SK-N-SH (cell line): ENCODE results near the gene GLS. TPM values are rescaled to one million over a fixed set of nuclear protein-coding genes. Genes with fewer than 3 reads are reported as not detected.

Source experiments
- CTCF ChIA-PET: fragments of 300-600, 350-600 bp; formaldehyde crosslinking; extraction: SDS; loops from one replicate; lab custom pipeline; 2021; lab: Yijun Ruan, JAX
- POLR2A ChIA-PET: fragments of 350-600 bp; sonication (Branson Sonifier 250); formaldehyde crosslinking; extraction: SDS; loops from one replicate; lab custom pipeline; 2020; ENCODE audit warnings: antibody characterized with exemption, inconsistent platforms; lab: Yijun Ruan, JAX
- DNase-seq: peaks from one replicate; pipeline ENCODE4 v3.0.0; 2012
- H2AFZ ChIP-seq: fragments of 200-600 bp; sonication (generic); 2 replicates; pipeline ENCODE4 v1.8.1; 2016; ENCODE audit warnings: antibody characterized with exemption, mild to moderate bottlenecking, low read depth
- H3F3A ChIP-seq: fragments of 200-600 bp; sonication (generic); replicated peaks from 2 replicates; pipeline ENCODE3; 2016; ENCODE audit warnings: antibody characterized with exemption, mild to moderate bottlenecking; ENCODE audit not compliant: insufficient read depth
- H3K27ac ChIP-seq, 2 experiments: fragments of 200-500 bp in 1 of 2; fragments of 200-600 bp in 1 of 2; sonication (Bioruptor generic) in 1 of 2; sonication (generic), shearing (Covaris generic) in 1 of 2; 2 replicates each; pipeline versions ENCODE4 v1.5.1 to v1.6.1; 2014 to 2016; ENCODE audit warnings: low read depth in 2 of 2, inconsistent platforms in 1 of 2, low read length in 1 of 2, mild to moderate bottlenecking in 1 of 2, mixed read lengths in 1 of 2
- H3K27me3 ChIP-seq: fragments of 200-600 bp; sonication (generic), shearing (Covaris generic); 2 replicates; pipeline ENCODE4 v1.6.1; 2016; ENCODE audit warnings: mixed run types; ENCODE audit not compliant: insufficient read depth
- H3K36me3 ChIP-seq, 2 experiments: fragments of 200-500 bp in 1 of 2; fragments of 200-600 bp in 1 of 2; sonication (Bioruptor generic) in 1 of 2; sonication (generic) in 1 of 2; replicated peaks in 1 of 2; 2 replicates each; pipeline versions ENCODE3 to v1.5.1; 2014 to 2016; ENCODE audit warnings: low read length in 1 of 2, mild to moderate bottlenecking in 1 of 2; ENCODE audit not compliant: insufficient read depth in 2 of 2, control insufficient read depth in 1 of 2
- H3K4me1 ChIP-seq, 2 experiments: fragments of 200-500 bp in 1 of 2; fragments of 200-600 bp in 1 of 2; sonication (Bioruptor generic) in 1 of 2; sonication (generic), shearing (Covaris generic) in 1 of 2; 2 replicates each; pipeline versions ENCODE4 v1.5.1 to v1.6.1; 2014 to 2016; ENCODE audit warnings: low read depth in 1 of 2, low read length in 1 of 2, mixed run types in 1 of 2; ENCODE audit not compliant: insufficient read depth in 2 of 2, control insufficient read depth in 1 of 2
- H3K4me2 ChIP-seq: fragments of 200-600 bp; sonication (generic), shearing (Covaris generic); 2 replicates; pipeline ENCODE4 v1.6.1; 2017; ENCODE audit warnings: mixed run types
- H3K4me3 ChIP-seq, 2 experiments: fragments of 200-500 bp in 1 of 2; fragments of 200-600 bp in 1 of 2; sonication (Bioruptor generic) in 1 of 2; sonication (generic), shearing (Covaris generic) in 1 of 2; 2 replicates each; pipeline versions ENCODE4 v1.5.1 to v1.8.1; 2014 to 2016; ENCODE audit warnings: low read depth in 2 of 2, inconsistent platforms in 1 of 2, low read length in 1 of 2, mild to moderate bottlenecking in 1 of 2, mixed read lengths in 1 of 2, moderate library complexity in 1 of 2
- H3K79me2 ChIP-seq: fragments of 200-600 bp; sonication (generic); 2 replicates; pipeline ENCODE4 v1.8.1; 2017; ENCODE audit warnings: mild to moderate bottlenecking; ENCODE audit not compliant: insufficient read depth
- H3K9ac ChIP-seq: fragments of 200-600 bp; sonication (generic); 2 replicates; pipeline ENCODE4 v1.6.1; 2017; ENCODE audit warnings: mixed run types
- H3K9me2 ChIP-seq: fragments of 200-600 bp; sonication (generic); 2 replicates; pipeline ENCODE4 v1.6.1; 2017; ENCODE audit warnings: mixed run types
- H3K9me3 ChIP-seq: fragments of 200-600 bp; sonication (generic); 2 replicates; pipeline ENCODE4 v1.6.1; 2017; ENCODE audit warnings: mixed run types, mild to moderate bottlenecking, moderate library complexity
- H4K20me1 ChIP-seq: fragments of 200-600 bp; sonication (generic); 2 replicates; pipeline ENCODE4 v1.6.1; 2017; ENCODE audit warnings: mild to moderate bottlenecking, mixed run types; ENCODE audit not compliant: insufficient read depth
- CHD2 ChIP-seq: fragments of 150-350 bp; IDR thresholded peaks from 2 replicates; pipeline ENCODE4 v1.6.1; 2018; ENCODE audit warnings: low read length; ENCODE audit not compliant: partially characterized antibody
- ELF1 ChIP-seq: IDR thresholded peaks from 2 replicates; pipeline ENCODE4 v1.4.0; 2012
- EP300 ChIP-seq, 2 experiments: IDR thresholded peaks; 2 replicates each; pipeline versions ENCODE4 v1.4.0 to v1.6.1; 2012; ENCODE audit warnings: borderline replicate concordance in 1 of 2, low read depth in 1 of 2, low read length in 1 of 2
- FOXJ3 ChIP-seq: sonication (generic); formaldehyde crosslinking; IDR thresholded peaks from 2 replicates; pipeline ENCODE4 v1.5.1; 2020; ENCODE audit warnings: mild to moderate bottlenecking, missing genetic modification reagents
- GABPA ChIP-seq: IDR thresholded peaks from 2 replicates; pipeline ENCODE4 v1.4.0; 2012; ENCODE audit warnings: low read depth, mild to moderate bottlenecking
- MEF2A ChIP-seq: IDR thresholded peaks from 2 replicates; pipeline ENCODE4 v1.4.0; 2012; ENCODE audit warnings: low read depth, borderline replicate concordance
- NFIC ChIP-seq: IDR thresholded peaks from 2 replicates; pipeline ENCODE4 v1.4.0; 2012; ENCODE audit warnings: borderline replicate concordance
- RAD21 ChIP-seq: IDR thresholded peaks from 2 replicates; pipeline ENCODE4 v1.6.1; 2012; ENCODE audit warnings: mild to moderate bottlenecking, low read length
- RCOR1 ChIP-seq: fragments of 150-350 bp; IDR thresholded peaks from 2 replicates; pipeline ENCODE4 v1.6.1; 2017; ENCODE audit warnings: antibody characterized with exemption, low read length
- TCF12 ChIP-seq: IDR thresholded peaks from 2 replicates; pipeline ENCODE4 v1.4.0; 2012
- TEAD4 ChIP-seq: IDR thresholded peaks from 2 replicates; pipeline ENCODE4 v1.4.0; 2012; ENCODE audit warnings: mild to moderate bottlenecking, borderline replicate concordance; ENCODE audit not compliant: insufficient read depth
- WGBS: methylation state at CpG from one replicate; pipeline ENCODE4 v1.1.6; 2017; ENCODE audit warnings: low lambda C conversion rate; 5-methylcytosine and 5-hydroxymethylcytosine counted together
- polyA plus RNA-seq, 3 experiments: library from polyadenylated mRNA; depleted of rRNA; stranded (reverse); fragments of >200 nt; gene quantifications; 2 replicates each; pipeline ENCODE4 v1.2.3, GENCODE V29; 2012
- TF ChIP-seq, protein P1 (sequence below): IDR thresholded peaks from 2 replicates; pipeline ENCODE4 v1.4.0; 2012; ENCODE audit warnings: low read depth, borderline replicate concordance
- TF ChIP-seq, protein P2 (sequence below): IDR thresholded peaks from 2 replicates; pipeline ENCODE4; 2012
- TF ChIP-seq, protein P3 (sequence below): IDR thresholded peaks from 2 replicates; pipeline ENCODE4 v1.4.0; 2012; ENCODE audit warnings: low read depth, borderline replicate concordance
- TF ChIP-seq, protein P4 (sequence below): fragments of 150-350 bp; IDR thresholded peaks from 2 replicates; pipeline ENCODE4 v1.6.1; 2017; ENCODE audit warnings: antibody characterized with exemption, low read length, low read depth, borderline replicate concordance
- TF ChIP-seq, protein P5 (sequence below): IDR thresholded peaks from 2 replicates; pipeline ENCODE4 v1.6.1; 2012; ENCODE audit warnings: mild to moderate bottlenecking, low read depth, low read length, moderate library complexity

GLS gene
- polyA plus RNA-seq, 1 of the 3 experiments (the other 2 are of a cell fraction) = 37.2 TPM

DNA sequence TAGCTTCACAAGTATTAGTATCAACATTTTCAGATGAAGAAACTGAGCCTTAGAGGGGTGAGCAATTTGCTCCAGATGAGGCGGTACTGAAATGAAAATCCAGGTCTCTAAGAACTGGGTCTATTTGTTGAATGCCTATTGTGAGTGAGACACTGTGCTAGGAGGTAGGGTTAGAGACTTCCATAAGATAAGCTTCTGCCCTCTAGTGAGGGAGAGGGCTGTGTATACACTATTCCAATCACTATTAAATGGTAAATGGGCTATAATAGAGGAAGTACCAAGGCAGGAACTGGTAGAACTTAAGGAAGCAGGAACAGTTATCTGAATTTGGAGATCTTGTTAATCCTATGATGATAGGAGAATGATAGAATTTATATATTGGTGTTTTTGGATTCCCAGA, 23.6 kb upstream of the GLS start:
- peaks cover 4 to 35% of the 10 kb centered on the region in 2 experiments for H3K4me1 ChIP-seq
- WGBS = 95% methylated on average over 1 of the region's 1 CpG

DNA sequence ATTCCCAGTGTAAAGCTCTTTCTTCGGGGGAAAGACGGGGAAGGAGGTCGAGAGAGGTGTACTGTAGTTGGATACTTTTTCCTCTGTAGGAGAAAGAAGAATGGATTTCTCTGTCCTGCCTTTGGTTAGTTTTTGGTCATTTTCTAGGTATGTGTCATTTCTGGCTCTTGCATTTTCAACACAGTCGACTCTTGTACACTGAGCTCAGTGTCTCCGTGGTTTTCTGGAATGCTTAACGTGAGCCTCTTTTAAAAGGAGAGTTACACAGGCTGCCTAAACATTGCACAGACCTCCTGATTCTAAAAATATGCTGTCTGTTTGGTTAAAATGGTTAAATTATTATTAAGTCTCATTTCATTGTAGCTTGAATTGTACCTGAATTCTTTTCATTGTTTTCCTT, 21.8 kb upstream of the GLS start:
- peak overlapping the region; percentile 67 for H2AFZ ChIP-seq
- peak overlapping the region; percentile 42; the same call in 1 of the 2 replicates for H3K9ac ChIP-seq
- WGBS = 13% methylated on average over 6 of the region's 6 CpGs
- TF ChIP-seq, protein P1, sequence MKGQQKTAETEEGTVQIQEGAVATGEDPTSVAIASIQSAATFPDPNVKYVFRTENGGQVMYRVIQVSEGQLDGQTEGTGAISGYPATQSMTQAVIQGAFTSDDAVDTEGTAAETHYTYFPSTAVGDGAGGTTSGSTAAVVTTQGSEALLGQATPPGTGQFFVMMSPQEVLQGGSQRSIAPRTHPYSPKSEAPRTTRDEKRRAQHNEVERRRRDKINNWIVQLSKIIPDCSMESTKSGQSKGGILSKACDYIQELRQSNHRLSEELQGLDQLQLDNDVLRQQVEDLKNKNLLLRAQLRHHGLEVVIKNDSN = no peak
- TF ChIP-seq, protein P2, sequence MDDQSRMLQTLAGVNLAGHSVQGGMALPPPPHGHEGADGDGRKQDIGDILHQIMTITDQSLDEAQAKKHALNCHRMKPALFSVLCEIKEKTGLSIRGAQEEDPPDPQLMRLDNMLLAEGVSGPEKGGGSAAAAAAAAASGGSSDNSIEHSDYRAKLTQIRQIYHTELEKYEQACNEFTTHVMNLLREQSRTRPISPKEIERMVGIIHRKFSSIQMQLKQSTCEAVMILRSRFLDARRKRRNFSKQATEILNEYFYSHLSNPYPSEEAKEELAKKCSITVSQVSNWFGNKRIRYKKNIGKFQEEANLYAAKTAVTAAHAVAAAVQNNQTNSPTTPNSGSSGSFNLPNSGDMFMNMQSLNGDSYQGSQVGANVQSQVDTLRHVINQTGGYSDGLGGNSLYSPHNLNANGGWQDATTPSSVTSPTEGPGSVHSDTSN = peak; percentile 69
- TF ChIP-seq RAD21 (no peak; the same call in 1 of the 2 replicates), NFIC (peak; percentile 58), FOXJ3 (no peak), TEAD4 (peak; percentile 67; the same call in 1 of the 2 replicates), RCOR1 (no peak), MEF2A (peak; percentile 88)
- TF ChIP-seq, protein P3, sequence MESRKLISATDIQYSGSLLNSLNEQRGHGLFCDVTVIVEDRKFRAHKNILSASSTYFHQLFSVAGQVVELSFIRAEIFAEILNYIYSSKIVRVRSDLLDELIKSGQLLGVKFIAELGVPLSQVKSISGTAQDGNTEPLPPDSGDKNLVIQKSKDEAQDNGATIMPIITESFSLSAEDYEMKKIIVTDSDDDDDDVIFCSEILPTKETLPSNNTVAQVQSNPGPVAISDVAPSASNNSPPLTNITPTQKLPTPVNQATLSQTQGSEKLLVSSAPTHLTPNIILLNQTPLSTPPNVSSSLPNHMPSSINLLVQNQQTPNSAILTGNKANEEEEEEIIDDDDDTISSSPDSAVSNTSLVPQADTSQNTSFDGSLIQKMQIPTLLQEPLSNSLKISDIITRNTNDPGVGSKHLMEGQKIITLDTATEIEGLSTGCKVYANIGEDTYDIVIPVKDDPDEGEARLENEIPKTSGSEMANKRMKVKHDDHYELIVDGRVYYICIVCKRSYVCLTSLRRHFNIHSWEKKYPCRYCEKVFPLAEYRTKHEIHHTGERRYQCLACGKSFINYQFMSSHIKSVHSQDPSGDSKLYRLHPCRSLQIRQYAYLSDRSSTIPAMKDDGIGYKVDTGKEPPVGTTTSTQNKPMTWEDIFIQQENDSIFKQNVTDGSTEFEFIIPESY = no peak
- TF ChIP-seq, protein P4, sequence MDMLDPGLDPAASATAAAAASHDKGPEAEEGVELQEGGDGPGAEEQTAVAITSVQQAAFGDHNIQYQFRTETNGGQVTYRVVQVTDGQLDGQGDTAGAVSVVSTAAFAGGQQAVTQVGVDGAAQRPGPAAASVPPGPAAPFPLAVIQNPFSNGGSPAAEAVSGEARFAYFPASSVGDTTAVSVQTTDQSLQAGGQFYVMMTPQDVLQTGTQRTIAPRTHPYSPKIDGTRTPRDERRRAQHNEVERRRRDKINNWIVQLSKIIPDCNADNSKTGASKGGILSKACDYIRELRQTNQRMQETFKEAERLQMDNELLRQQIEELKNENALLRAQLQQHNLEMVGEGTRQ = no peak

More for the DNA sequence above, 23.6 kb upstream of the GLS start:
- DNase-seq = no peak
- H3F3A ChIP-seq = peaks cover 36% of the 10 kb centered on the region
- no peaks in the 10 kb centered on the region for H4K20me1 ChIP-seq
- ChIA-PET POLR2A (no interaction called here), CTCF (interaction anchor here (0.7 to 1.2 kb wide), 3 partner anchors 18 to 768 kb away, joined by 3 read pairs; no protein-coding TSS in a partner anchor)
- no peak overlapping the region for H3K4me2 ChIP-seq
- no peaks in the 10 kb centered on the region for H3K9me2 ChIP-seq
- no peak overlapping the region for H3K9ac ChIP-seq
- H3K27ac ChIP-seq = peak overlapping the region in 1 of 2 experiments; percentile 22; a peak in 1 of 4 replicates
- H2AFZ ChIP-seq = no peak overlapping the region
- no peak for TF ChIP-seq TCF12
- no peak for TF ChIP-seq CHD2
- TF ChIP-seq GABPA = no peak
- TF ChIP-seq ELF1 = no peak
- TF ChIP-seq, protein P5, sequence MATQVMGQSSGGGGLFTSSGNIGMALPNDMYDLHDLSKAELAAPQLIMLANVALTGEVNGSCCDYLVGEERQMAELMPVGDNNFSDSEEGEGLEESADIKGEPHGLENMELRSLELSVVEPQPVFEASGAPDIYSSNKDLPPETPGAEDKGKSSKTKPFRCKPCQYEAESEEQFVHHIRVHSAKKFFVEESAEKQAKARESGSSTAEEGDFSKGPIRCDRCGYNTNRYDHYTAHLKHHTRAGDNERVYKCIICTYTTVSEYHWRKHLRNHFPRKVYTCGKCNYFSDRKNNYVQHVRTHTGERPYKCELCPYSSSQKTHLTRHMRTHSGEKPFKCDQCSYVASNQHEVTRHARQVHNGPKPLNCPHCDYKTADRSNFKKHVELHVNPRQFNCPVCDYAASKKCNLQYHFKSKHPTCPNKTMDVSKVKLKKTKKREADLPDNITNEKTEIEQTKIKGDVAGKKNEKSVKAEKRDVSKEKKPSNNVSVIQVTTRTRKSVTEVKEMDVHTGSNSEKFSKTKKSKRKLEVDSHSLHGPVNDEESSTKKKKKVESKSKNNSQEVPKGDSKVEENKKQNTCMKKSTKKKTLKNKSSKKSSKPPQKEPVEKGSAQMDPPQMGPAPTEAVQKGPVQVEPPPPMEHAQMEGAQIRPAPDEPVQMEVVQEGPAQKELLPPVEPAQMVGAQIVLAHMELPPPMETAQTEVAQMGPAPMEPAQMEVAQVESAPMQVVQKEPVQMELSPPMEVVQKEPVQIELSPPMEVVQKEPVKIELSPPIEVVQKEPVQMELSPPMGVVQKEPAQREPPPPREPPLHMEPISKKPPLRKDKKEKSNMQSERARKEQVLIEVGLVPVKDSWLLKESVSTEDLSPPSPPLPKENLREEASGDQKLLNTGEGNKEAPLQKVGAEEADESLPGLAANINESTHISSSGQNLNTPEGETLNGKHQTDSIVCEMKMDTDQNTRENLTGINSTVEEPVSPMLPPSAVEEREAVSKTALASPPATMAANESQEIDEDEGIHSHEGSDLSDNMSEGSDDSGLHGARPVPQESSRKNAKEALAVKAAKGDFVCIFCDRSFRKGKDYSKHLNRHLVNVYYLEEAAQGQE = no peak
- TF ChIP-seq, protein P2 = no peak
- no peak for TF ChIP-seq EP300 (IDR thresholded peaks at IDR 0.05; ENCODE audit: borderline replicate concordance in 1 of 2, low read depth in 1 of 2, low read length in 1 of 2)
- TF ChIP-seq TEAD4 = no peak
- no peaks in the 10 kb centered on the region for H3K27me3 ChIP-seq
- no peaks in the 10 kb centered on the region for H3K36me3 ChIP-seq
- H3K4me3 ChIP-seq = no peak overlapping the region
- no peaks in the 10 kb centered on the region for H3K9me3 ChIP-seq
- no peaks in the 10 kb centered on the region for H3K79me2 ChIP-seq

More for the DNA sequence above, 21.8 kb upstream of the GLS start:
- H3K9me2 ChIP-seq = no peaks in the 10 kb centered on the region
- DNase-seq = no peak
- H4K20me1 ChIP-seq = no peaks in the 10 kb centered on the region
- peak overlapping the region; percentile 84 to 89; a peak in 3 of 4 replicates for H3K27ac ChIP-seq
- ChIA-PET CTCF (no interaction called here), POLR2A (no interaction called here)
- no peaks in the 10 kb centered on the region for H3K27me3 ChIP-seq
- peak overlapping the region; percentile 81 for H3K4me2 ChIP-seq
- H3F3A ChIP-seq = peaks cover 30% of the 10 kb centered on the region
- H3K4me1 ChIP-seq = peaks cover 4 to 38% of the 10 kb centered on the region in 2 experiments
- H3K9me3 ChIP-seq = no peaks in the 10 kb centered on the region
- peak overlapping the region; percentile 17 to 47; a peak in 2 of 4 replicates for H3K4me3 ChIP-seq
- H3K79me2 ChIP-seq = no peaks in the 10 kb centered on the region
- H3K36me3 ChIP-seq = no peaks in the 10 kb centered on the region
